AML-193 (cell line): ENCODE data around the gene CLTB.
"Not testable (repeated sequence)": the region's sequence is repeated elsewhere in the genome, so short reads cannot be mapped to it uniquely, and the experiment has no call there.

Experiments
- DNase-seq, 2 experiments: peaks; one replicate each; lab custom pipeline; 2025; lab: John Stamatoyannopoulos, UW

CLTB gene

GRCh38 chr5:176426876-176427275, 10.5 kb upstream of the CLTB start:
- no peak for DNase-seq

- no peak for DNase-seq
Observed at GRCh38 chr5:176425791-176426190, 9.5 kb upstream of the CLTB start.

GRCh38 chr5:176425138-176425537, 8.8 kb upstream of the CLTB start:
- no peak for DNase-seq

- no peak for DNase-seq
Observed at GRCh38 chr5:176424181-176424580, 7.8 kb upstream of the CLTB start.

GRCh38 chr5:176420972-176421544, 4.7 kb upstream of the CLTB start:
- no peak for DNase-seq

GRCh38 chr5:176420086-176420485, 3.7 kb upstream of the CLTB start:
- no peak for DNase-seq

GRCh38 chr5:176418251-176418650, 1.9 kb upstream of the CLTB start:
- DNase-seq, result no peak

- DNase-seq, result no peak
Observed at GRCh38 chr5:176416965-176417364, 626 bp upstream of the CLTB start.

- DNase-seq, result no peak
Observed at GRCh38 chr5:176415240-176415951, 943 bp downstream of the CLTB start.

- DNase-seq, result no peak
Observed at GRCh38 chr5:176414704-176415103, 1.6 kb downstream of the CLTB start.

- DNase-seq, result no peak
Observed at GRCh38 chr5:176413709-176414191, 2.6 kb downstream of the CLTB start.

GRCh38 chr5:176413255-176413565, 3.1 kb downstream of the CLTB start:
- no peak for DNase-seq

- DNase-seq, result no peak
Observed at GRCh38 chr5:176412517-176413254, 3.7 kb downstream of the CLTB start.

GRCh38 chr5:176410486-176411180, 5.7 kb downstream of the CLTB start:
- DNase-seq, result no peak

- DNase-seq, result no peak
Observed at GRCh38 chr5:176409765-176410164, 6.6 kb downstream of the CLTB start.

GRCh38 chr5:176408590-176408989, 7.7 kb downstream of the CLTB start:
- DNase-seq, result no peak

GRCh38 chr5:176408252-176408573, 8.1 kb downstream of the CLTB start:
- not testable (repeated sequence) for DNase-seq

GRCh38 chr5:176407456-176408251, 8.7 kb downstream of the CLTB start:
- no peak for DNase-seq

- no peak for DNase-seq
Observed at GRCh38 chr5:176406436-176407052, 9.8 kb downstream of the CLTB start.

- no peak for DNase-seq
Observed at GRCh38 chr5:176405656-176406435, 10.5 kb downstream of the CLTB start.
